ENCODE data around the gene GJB4. TPM values are rescaled to one million over a fixed set of nuclear protein-coding genes. Genes with fewer than 3 reads are reported as not detected.
A peak's percentile ranks its signal among the peaks of the same experiment; 100 is the strongest.

GJB4 gene
- polyA plus RNA-seq, 3 donors, result not detected

- no peak overlapping the region for H3K27ac Mint-ChIP-seq
- 12% methylated on average over 16 of the region's 16 CpGs for WGBS (ENCODE audit: insufficient coverage)
- no peaks in the 10 kb centered on the region for H3K36me3 Mint-ChIP-seq
- DNase-seq, result peak; percentile 9 to 42 (median 37)
- H3K9ac ChIP-seq (ENCODE audit: insufficient read depth, low read length, poor library complexity, severe bottlenecking), result no peak overlapping the region
- H3K9me3 ChIP-seq (replicated peaks in 1 of 2; ENCODE audit: control insufficient read depth in 1 of 2, insufficient read depth in 1 of 2, low read length in 2 of 2), result no peaks in the 10 kb centered on the region
- no peaks in the 10 kb centered on the region for H3K36me3 ChIP-seq (replicated peaks in 1 of 2; ENCODE audit: control insufficient read depth in 1 of 2, insufficient read depth in 2 of 2, low read length in 2 of 2)
- H3K27me3 Mint-ChIP-seq (ENCODE audit: low read depth in 3 of 3), result peaks cover 2 to 8% (median 6%) of the 10 kb centered on the region in 3 donors
- H3K4me2 ChIP-seq (replicated peaks; ENCODE audit: extremely low read depth, low read length, poor library complexity, severe bottlenecking), result no peak overlapping the region
- no peaks in the 10 kb centered on the region for H4K20me1 ChIP-seq (ENCODE audit: insufficient read depth, low read length)
- H3K9me3 Mint-ChIP-seq, result no peaks in the 10 kb centered on the region
- no peaks in the 10 kb centered on the region for H3K79me2 ChIP-seq (ENCODE audit: insufficient read depth, low read length)
- TF ChIP-seq CTCF (IDR thresholded peaks at IDR 0.05), result peak; percentile 93
- intact Hi-C loops (cut with micrococcal nuclease), result loop anchor here (2.0 to 10.0 kb wide), 4 partner anchors 280 to 1108 kb away; no protein-coding TSS in a partner anchor
- no peaks in the 10 kb centered on the region for H3K4me1 ChIP-seq (ENCODE audit: control insufficient read depth in 1 of 2, insufficient read depth in 2 of 2, low read length in 2 of 2)
- no peak overlapping the region for H3K4me3 ChIP-seq (replicated peaks in 1 of 3; ENCODE audit: low read depth in 2 of 3, low read length in 3 of 3)
- peaks cover 3% of the 10 kb centered on the region for H3K4me1 Mint-ChIP-seq
- H2AFZ ChIP-seq (ENCODE audit: insufficient read depth, low read depth, low read length, poor library complexity, severe bottlenecking), result no peak overlapping the region
- no peaks in the 10 kb centered on the region for H3K27me3 ChIP-seq (ENCODE audit: control insufficient read depth in 2 of 2, insufficient read depth in 2 of 2, low read length in 2 of 2)
- no peak overlapping the region for H3K27ac ChIP-seq (ENCODE audit: low read depth in 1 of 2, low read length in 2 of 2)
- no peak overlapping the region for H3K4me3 Mint-ChIP-seq
Observed at GRCh38 chr1:34742667-34743270, 16.8 kb upstream of the GJB4 start.

- Histone ChIP-seq H3K27ac (ENCODE audit: low read depth in 1 of 2, low read length in 2 of 2) (no peak overlapping the region), H3K27me3 (ENCODE audit: control insufficient read depth in 2 of 2, insufficient read depth in 2 of 2, low read length in 2 of 2) (no peaks in the 10 kb centered on the region), H3K79me2 (ENCODE audit: insufficient read depth, low read length) (no peaks in the 10 kb centered on the region), H2AFZ (ENCODE audit: insufficient read depth, low read depth, low read length, poor library complexity, severe bottlenecking) (no peak overlapping the region), H4K20me1 (ENCODE audit: insufficient read depth, low read length) (no peaks in the 10 kb centered on the region), H3K4me2 (replicated peaks; ENCODE audit: extremely low read depth, low read length, poor library complexity, severe bottlenecking) (no peak overlapping the region), H3K9ac (ENCODE audit: insufficient read depth, low read length, poor library complexity, severe bottlenecking) (no peak overlapping the region), H3K4me3 (replicated peaks in 1 of 3; ENCODE audit: low read depth in 2 of 3, low read length in 3 of 3) (no peak overlapping the region), H3K9me3 (replicated peaks in 1 of 2; ENCODE audit: control insufficient read depth in 1 of 2, insufficient read depth in 1 of 2, low read length in 2 of 2) (no peaks in the 10 kb centered on the region), H3K4me1 (ENCODE audit: control insufficient read depth in 1 of 2, insufficient read depth in 2 of 2, low read length in 2 of 2) (no peaks in the 10 kb centered on the region), H3K36me3 (replicated peaks in 1 of 2; ENCODE audit: control insufficient read depth in 1 of 2, insufficient read depth in 2 of 2, low read length in 2 of 2) (no peaks in the 10 kb centered on the region)
- H3K9me3 Mint-ChIP-seq, result no peaks in the 10 kb centered on the region
- intact Hi-C loops (cut with micrococcal nuclease), result loop anchor here (2.0 to 10.0 kb wide), 4 partner anchors 281 to 1109 kb away; no protein-coding TSS in a partner anchor
- H3K4me3 Mint-ChIP-seq, result no peak overlapping the region
- no peaks in the 10 kb centered on the region for H3K36me3 Mint-ChIP-seq
- peaks cover 2 to 11% (median 6%) of the 10 kb centered on the region in 3 donors for H3K27me3 Mint-ChIP-seq (ENCODE audit: low read depth in 3 of 3)
- WGBS (ENCODE audit: insufficient coverage), result 82% methylated on average over 5 of the region's 6 CpGs
- no peak for TF ChIP-seq CTCF (IDR thresholded peaks at IDR 0.05)
- H3K4me1 Mint-ChIP-seq, result peaks cover 3% of the 10 kb centered on the region
- no peak for DNase-seq
- H3K27ac Mint-ChIP-seq, result no peak overlapping the region
Observed at GRCh38 chr1:34743775-34744174, 15.8 kb upstream of the GJB4 start.

Data from CD14-positive monocyte (primary cell).